Retinal pigment epithelial cell (primary cell): Measurements from ENCODE around the gene KRT32.
"Not testable (repeated sequence)": the region's sequence is repeated elsewhere in the genome, so short reads cannot be mapped to it uniquely, and the experiment has no call there.

Experiments
- DNase-seq: peaks from one replicate; pipeline ENCODE4 v3.0.0-alpha.2; 2010; ENCODE audit warnings: low read depth
- H3K4me3 ChIP-seq: 2 replicates; pipeline ENCODE4 v1.5.1; 2011; ENCODE audit warnings: mild to moderate bottlenecking, low read length, control low read depth, moderate library complexity
- CTCF ChIP-seq: conservative IDR thresholded peaks from 2 replicates; pipeline ENCODE4 v1.5.1; 2011; ENCODE audit warnings: low read depth, low read length, control low read depth, inconsistent platforms

KRT32 gene

GRCh38 chr17:41429667-41430066 is 37.5 kb downstream of the KRT32 start:
- no peak for DNase-seq
- TF ChIP-seq CTCF, result no peak

GRCh38 chr17:41428591-41429291 is 38.4 kb downstream of the KRT32 start:
- TF ChIP-seq CTCF, result no peak
- no peak overlapping the region for H3K4me3 ChIP-seq
- peak; percentile 18 for DNase-seq

More at GRCh38 chr17:41429667-41430066, 37.5 kb downstream of the KRT32 start:
- H3K4me3 ChIP-seq, result no peak overlapping the region

GRCh38 chr17:41424111-41424635 is 43.0 kb downstream of the KRT32 start, which contains the start of gene KRT37:
Gene KRT37 (minus strand): TSS chr17:41424585. CDS start chr17:41424523, 62 bp downstream.
- no peak for DNase-seq
- no peak for TF ChIP-seq CTCF
- no peak within 1 kb of the TSS for H3K4me3 ChIP-seq

- H3K4me3 ChIP-seq, DNase-seq: not testable (repeated sequence)
Observed at GRCh38 chr17:41422586-41422985, 44.6 kb downstream of the KRT32 start.

GRCh38 chr17:41421617-41422016 is 45.6 kb downstream of the KRT32 start:
- H3K4me3 ChIP-seq, result no peak overlapping the region
- no peak for DNase-seq
- no peak for TF ChIP-seq CTCF

GRCh38 chr17:41421116-41421515 is 46.1 kb downstream of the KRT32 start:
- no peak for TF ChIP-seq CTCF
- DNase-seq, result peak; percentile 55
- H3K4me3 ChIP-seq, result no peak overlapping the region

- no peak for TF ChIP-seq CTCF
- no peak overlapping the region for H3K4me3 ChIP-seq
- DNase-seq, result no peak
Observed at GRCh38 chr17:41420134-41420533, 47.1 kb downstream of the KRT32 start.
